Sigmoid colon (tissue), 7 donors: ENCODE results near the gene MT4. TPM values are rescaled to one million over a fixed set of nuclear protein-coding genes. Genes with fewer than 3 reads are reported as not detected.

Source experiments
- DNase-seq: peaks from one replicate; pipeline ENCODE4 v3.0.0-alpha.2; 2019
- H3K27ac ChIP-seq, 4 donors: fragments of 200-600 bp; sonication (generic); one replicate each; pipeline ENCODE4 v1.5.1; 2016 to 2019; ENCODE audit warnings: mild to moderate bottlenecking in 1 of 4
- H3K27me3 ChIP-seq, 3 donors: fragments of 200-600 bp; sonication (generic); one replicate each; pipeline ENCODE4 v1.5.1; 2019; ENCODE audit warnings: mild to moderate bottlenecking in 1 of 3
- H3K36me3 ChIP-seq, 4 donors: fragments of 200-600 bp; sonication (generic); one replicate each; pipeline ENCODE4 v1.5.1; 2016 to 2019
- H3K4me1 ChIP-seq, 4 donors: fragments of 200-600 bp; sonication (generic); one replicate each; pipeline ENCODE4 v1.5.1; 2017 to 2019
- H3K4me3 ChIP-seq, 4 donors: fragments of 200-600 bp; sonication (generic); one replicate each; pipeline ENCODE4 v1.5.1; 2017 to 2019; ENCODE audit warnings: mild to moderate bottlenecking in 2 of 4, moderate library complexity in 1 of 4
- H3K9me3 ChIP-seq, 4 donors: fragments of 200-600 bp in 3 of 4; sonication (generic) in 3 of 4; one replicate each; pipeline versions ENCODE4 v1.5.1 to v1.6.1; 2013 to 2019
- EP300 ChIP-seq, 4 donors: sonication (generic); formaldehyde crosslinking; IDR thresholded peaks; one replicate each; pipeline ENCODE4 v1.6.1; 2017; ENCODE audit warnings: antibody characterized with exemption in 4 of 4
- POLR2A ChIP-seq, 2 donors: fragments of 450-650 bp; IDR thresholded peaks; one replicate each; pipeline ENCODE4 v1.6.1; 2016; ENCODE audit warnings: antibody characterized with exemption in 2 of 2, mild to moderate bottlenecking in 2 of 2, moderate library complexity in 2 of 2
- POLR2AphosphoS5 ChIP-seq, 4 donors: sonication (generic); formaldehyde crosslinking; IDR thresholded peaks; one replicate each; pipeline ENCODE4 v1.6.1; 2017; ENCODE audit warnings: antibody characterized with exemption in 4 of 4
- WGBS, 2 donors: extraction: QIAGEN DNeasy Blood & Tissue Kit; methylation state at CpG; one replicate each; pipeline ENCODE4 v1.1.7; 2013; 5-methylcytosine and 5-hydroxymethylcytosine counted together
- intact Hi-C: fragments of 100-400 bp; cut with DNase I; formaldehyde crosslinking; loops from one replicate; pipeline ENCODE4 v1.15.1; 2023
- polyA plus RNA-seq, 3 donors: library from polyadenylated mRNA; stranded (reverse); fragments of 200-250 nt; gene quantifications; one replicate each; pipeline ENCODE4 v1.2.3, GENCODE V29; 2013
- total RNA-seq, 4 donors: library from RNA; depleted of rRNA; stranded (reverse); fragments of >200 nt; gene quantifications; one replicate each; pipeline ENCODE4 v1.1.0, GENCODE V29; 2016
- TF ChIP-seq, protein P1 (sequence below), 4 experiments: fragments of 450-650 bp in 3 of 4; fragments of 200-600 bp in 1 of 4; IDR thresholded peaks; one replicate each; pipeline ENCODE4 v1.5.1; 2016 to 2019; ENCODE audit warnings: antibody characterized with exemption in 4 of 4, mild to moderate bottlenecking in 3 of 4, moderate library complexity in 2 of 4
- donor health status: healthy with polysubstance abuse.
- donor health status: Bipolar disorder and iron deficiency.
- donor health status: healthy.

The MT4 gene
- total and polyA plus RNA-seq, 7 donors: not detected

DNA sequence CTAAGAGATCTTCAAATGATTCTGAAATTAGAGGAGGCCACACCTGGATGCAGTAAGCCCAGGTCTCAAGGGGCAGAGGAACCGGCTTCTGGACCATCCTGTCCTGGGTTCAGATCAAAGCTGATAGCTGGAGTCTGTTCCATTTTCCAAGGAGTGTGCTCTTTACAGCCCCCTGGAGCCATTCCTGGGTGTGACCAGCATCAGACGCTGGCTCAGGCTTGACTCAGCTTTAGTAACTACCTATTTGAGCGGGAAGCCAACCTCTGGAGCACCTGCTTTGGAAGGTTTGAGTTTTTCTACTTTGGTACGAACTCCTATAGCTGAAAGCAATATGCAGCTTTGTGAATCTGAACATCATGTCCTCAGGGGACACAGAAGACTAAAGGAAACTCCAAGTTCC lies 32.2 kb upstream of the MT4 start:
- 46 to 78% methylated on average over 4 of the region's 4 CpGs for WGBS, 2 donors
- H3K4me3 ChIP-seq: no peak overlapping the region
- intact Hi-C loops: no loop called here

DNA sequence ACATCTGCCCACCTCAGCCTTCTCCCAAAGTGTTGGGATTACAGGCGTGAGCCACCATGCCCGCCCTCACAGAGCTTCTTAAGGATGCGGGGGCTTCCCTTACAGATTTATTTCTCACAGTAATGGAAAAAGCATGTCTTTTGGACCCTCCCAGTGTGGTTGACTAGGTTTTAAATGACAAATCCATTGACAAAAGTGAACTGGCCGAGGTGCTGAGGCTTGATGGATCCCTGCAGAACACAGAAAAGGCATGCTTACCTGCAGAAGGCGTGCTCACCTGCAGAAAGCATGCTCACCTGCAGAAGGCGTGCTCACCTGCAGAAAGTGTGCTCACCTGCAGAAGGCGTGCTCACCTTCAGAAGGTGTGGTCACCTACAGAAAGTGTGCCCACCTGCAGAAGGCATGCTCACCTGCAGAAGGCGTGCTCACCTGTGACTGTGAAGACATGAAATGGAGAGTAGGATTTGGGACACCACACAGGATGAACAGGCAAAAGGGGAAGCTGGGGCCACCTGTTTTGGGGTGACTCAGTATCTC lies 30.0 kb upstream of the MT4 start:
- Histone ChIP-seq H3K27ac (no peak overlapping the region), H3K4me1 (no peaks in the 10 kb centered on the region), H3K27me3 (no peaks in the 10 kb centered on the region), H3K4me3 (no peak overlapping the region), H3K9me3 (no peaks in the 10 kb centered on the region), H3K36me3 (no peaks in the 10 kb centered on the region)
- TF ChIP-seq, protein P1, sequence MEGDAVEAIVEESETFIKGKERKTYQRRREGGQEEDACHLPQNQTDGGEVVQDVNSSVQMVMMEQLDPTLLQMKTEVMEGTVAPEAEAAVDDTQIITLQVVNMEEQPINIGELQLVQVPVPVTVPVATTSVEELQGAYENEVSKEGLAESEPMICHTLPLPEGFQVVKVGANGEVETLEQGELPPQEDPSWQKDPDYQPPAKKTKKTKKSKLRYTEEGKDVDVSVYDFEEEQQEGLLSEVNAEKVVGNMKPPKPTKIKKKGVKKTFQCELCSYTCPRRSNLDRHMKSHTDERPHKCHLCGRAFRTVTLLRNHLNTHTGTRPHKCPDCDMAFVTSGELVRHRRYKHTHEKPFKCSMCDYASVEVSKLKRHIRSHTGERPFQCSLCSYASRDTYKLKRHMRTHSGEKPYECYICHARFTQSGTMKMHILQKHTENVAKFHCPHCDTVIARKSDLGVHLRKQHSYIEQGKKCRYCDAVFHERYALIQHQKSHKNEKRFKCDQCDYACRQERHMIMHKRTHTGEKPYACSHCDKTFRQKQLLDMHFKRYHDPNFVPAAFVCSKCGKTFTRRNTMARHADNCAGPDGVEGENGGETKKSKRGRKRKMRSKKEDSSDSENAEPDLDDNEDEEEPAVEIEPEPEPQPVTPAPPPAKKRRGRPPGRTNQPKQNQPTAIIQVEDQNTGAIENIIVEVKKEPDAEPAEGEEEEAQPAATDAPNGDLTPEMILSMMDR (IDR thresholded peaks at IDR 0.05): no peak
- intact Hi-C loops: no loop called here
- WGBS, 2 donors: 49 to 77% methylated on average over 8 of the region's 8 CpGs
- DNase-seq: no peak

More for the DNA sequence above, 32.2 kb upstream of the MT4 start:
- H3K27me3 ChIP-seq: no peaks in the 10 kb centered on the region
- no peak overlapping the region for H3K27ac ChIP-seq
- TF ChIP-seq, protein P1 (IDR thresholded peaks at IDR 0.05): no peak
- no peak for TF ChIP-seq EP300 (IDR thresholded peaks at IDR 0.05)
- no peak for TF ChIP-seq POLR2AphosphoS5 (IDR thresholded peaks at IDR 0.05)
- TF ChIP-seq POLR2A (IDR thresholded peaks at IDR 0.05): no peak
- no peak for DNase-seq
- no peaks in the 10 kb centered on the region for H3K4me1 ChIP-seq
- H3K36me3 ChIP-seq: no peaks in the 10 kb centered on the region
- no peaks in the 10 kb centered on the region for H3K9me3 ChIP-seq

DNA sequence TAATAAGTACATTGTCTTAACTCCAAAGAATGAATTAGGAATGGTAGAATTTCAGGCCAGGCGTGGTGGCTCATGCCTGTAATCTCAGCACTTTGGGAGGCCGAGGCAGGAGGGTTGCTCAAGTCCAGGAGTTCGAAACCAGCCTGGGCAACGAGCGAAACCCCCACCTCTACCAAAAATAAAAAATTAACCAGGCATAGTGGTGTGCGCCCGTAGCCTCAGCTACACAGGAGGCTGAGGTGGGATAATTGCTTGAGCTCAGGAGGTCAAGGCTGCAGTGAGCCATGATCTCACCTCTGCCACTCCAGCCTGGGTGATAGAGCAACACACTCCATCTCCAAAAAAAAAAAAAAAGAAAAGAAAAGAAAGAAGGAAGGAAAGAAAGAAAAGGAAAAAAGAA lies 26.5 kb upstream of the MT4 start:
- H3K36me3 ChIP-seq: no peaks in the 10 kb centered on the region
- H3K27ac ChIP-seq: no peak overlapping the region
- no peaks in the 10 kb centered on the region for H3K4me1 ChIP-seq
- no peak overlapping the region for H3K4me3 ChIP-seq
- intact Hi-C loops: no loop called here
- H3K9me3 ChIP-seq: no peaks in the 10 kb centered on the region
- TF ChIP-seq POLR2AphosphoS5 (IDR thresholded peaks at IDR 0.05): no peak
- no peak for TF ChIP-seq POLR2A (IDR thresholded peaks at IDR 0.05)
- no peak for TF ChIP-seq EP300 (IDR thresholded peaks at IDR 0.05)
- TF ChIP-seq, protein P1 (IDR thresholded peaks at IDR 0.05): no peak
- H3K27me3 ChIP-seq: no peaks in the 10 kb centered on the region
- DNase-seq: no peak
- WGBS, 2 donors: 83 to 90% methylated on average over 7 of the region's 7 CpGs

DNA sequence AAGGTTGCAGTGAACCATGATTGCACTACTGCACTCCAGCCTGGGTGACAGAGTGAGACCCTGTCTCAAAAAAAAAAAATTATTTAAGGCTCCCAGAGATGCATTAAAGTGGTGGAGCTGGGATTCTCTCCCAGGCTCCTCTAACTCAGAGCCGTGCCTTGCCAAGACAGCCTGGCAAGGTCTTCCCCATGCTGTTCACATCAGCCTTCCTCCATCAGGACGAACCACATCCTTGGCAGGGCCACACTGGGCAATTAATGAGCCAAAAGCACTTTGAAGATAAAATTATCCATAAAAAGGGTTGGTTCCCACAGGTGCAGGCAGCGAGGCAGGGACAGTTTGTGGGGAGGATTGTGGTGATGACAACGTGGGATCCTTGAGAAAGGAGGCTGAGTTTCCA lies 25.2 kb upstream of the MT4 start:
- Histone ChIP-seq H3K27me3 (no peaks in the 10 kb centered on the region), H3K36me3 (no peaks in the 10 kb centered on the region), H3K4me3 (no peak overlapping the region), H3K9me3 (no peaks in the 10 kb centered on the region), H3K4me1 (no peaks in the 10 kb centered on the region), H3K27ac (no peak overlapping the region)
- no peak for TF ChIP-seq POLR2A (IDR thresholded peaks at IDR 0.05)
- TF ChIP-seq, protein P1 (IDR thresholded peaks at IDR 0.05): no peak
- no peak for TF ChIP-seq POLR2AphosphoS5 (IDR thresholded peaks at IDR 0.05)
- no peak for TF ChIP-seq EP300 (IDR thresholded peaks at IDR 0.05)
- DNase-seq: no peak
- 53 to 69% methylated on average over 4 of the region's 4 CpGs for WGBS, 2 donors
- intact Hi-C loops: no loop called here

DNA sequence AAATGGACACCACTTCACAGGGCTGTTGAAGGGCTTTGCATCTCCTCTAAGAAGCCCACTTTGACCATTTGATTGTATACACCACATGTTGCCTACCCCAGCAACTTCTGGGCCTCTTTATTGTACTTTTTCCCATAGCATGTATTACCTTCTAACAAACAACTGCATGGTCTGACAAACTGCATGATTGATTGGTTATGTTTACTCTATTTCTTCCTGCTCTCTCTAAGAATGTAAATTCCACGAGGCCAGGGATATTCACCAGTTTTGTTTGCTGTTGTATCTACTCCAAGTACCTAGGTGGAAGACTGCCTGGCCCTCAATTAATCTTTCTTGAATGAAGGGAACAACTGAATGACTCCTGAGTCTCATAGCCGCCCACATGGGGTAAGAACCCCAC lies 22.8 kb upstream of the MT4 start:
- 13 to 21% methylated on average over 2 of the region's 2 CpGs for WGBS, 2 donors
- H3K36me3 ChIP-seq: no peaks in the 10 kb centered on the region
- no peak overlapping the region for H3K27ac ChIP-seq
- DNase-seq: no peak
- no peaks in the 10 kb centered on the region for H3K27me3 ChIP-seq
- TF ChIP-seq, protein P1 (IDR thresholded peaks at IDR 0.05): no peak
- TF ChIP-seq POLR2AphosphoS5 (IDR thresholded peaks at IDR 0.05) (no peak), EP300 (IDR thresholded peaks at IDR 0.05) (no peak), POLR2A (IDR thresholded peaks at IDR 0.05) (no peak)
- no peak overlapping the region for H3K4me3 ChIP-seq
- no peaks in the 10 kb centered on the region for H3K4me1 ChIP-seq
- H3K9me3 ChIP-seq: no peaks in the 10 kb centered on the region
- intact Hi-C loops: no loop called here
